GM23248 (cell line): ENCODE measurements around the gene IPO5. TPM values are rescaled to one million over a fixed set of nuclear protein-coding genes. Genes with fewer than 3 reads are reported as not detected.

Experiments used
- DNase-seq: peaks from one replicate; pipeline ENCODE4 v3.0.0-alpha.2; 2015
- H2AFZ ChIP-seq: fragments of 200-600 bp; sonication (generic); 2 replicates; pipeline ENCODE4 v1.6.1; 2016; ENCODE audit warnings: antibody characterized with exemption
- H3F3A ChIP-seq: fragments of 200-600 bp; sonication (generic); 2 replicates; pipeline ENCODE4 v1.6.1; 2016; ENCODE audit warnings: mild to moderate bottlenecking, antibody characterized with exemption, mixed run types; ENCODE audit not compliant: insufficient read depth
- H3K27ac ChIP-seq: fragments of 200-600 bp; sonication (generic); 2 replicates; pipeline ENCODE4 v1.5.1; 2016; ENCODE audit warnings: mild to moderate bottlenecking
- H3K27me3 ChIP-seq: fragments of 200-600 bp; sonication (generic); replicated peaks from 2 replicates; pipeline ENCODE4 v1.6.1; 2016; ENCODE audit warnings: mild to moderate bottlenecking; ENCODE audit not compliant: insufficient read depth
- H3K36me3 ChIP-seq: fragments of 200-600 bp; sonication (generic); 2 replicates; pipeline ENCODE4 v1.6.1; 2016; ENCODE audit warnings: low read depth, mild to moderate bottlenecking
- H3K4me1 ChIP-seq: fragments of 200-600 bp; sonication (generic); 2 replicates; pipeline ENCODE4 v1.6.1; 2016; ENCODE audit warnings: mild to moderate bottlenecking; ENCODE audit not compliant: insufficient read depth
- H3K4me2 ChIP-seq: fragments of 200-600 bp; sonication (generic); one replicate; pipeline ENCODE4 v1.6.1; 2016; ENCODE audit warnings: mild to moderate bottlenecking; ENCODE audit not compliant: unreplicated experiment
- H3K4me3 ChIP-seq: fragments of 200-600 bp; sonication (generic); 2 replicates; pipeline ENCODE4 v1.5.1; 2016; ENCODE audit warnings: mild to moderate bottlenecking
- H3K79me2 ChIP-seq: fragments of 200-600 bp; sonication (generic); 2 replicates; pipeline ENCODE4 v1.6.1; 2016; ENCODE audit warnings: mild to moderate bottlenecking; ENCODE audit not compliant: insufficient read depth
- H3K9ac ChIP-seq: fragments of 200-600 bp; sonication (generic); 2 replicates; pipeline ENCODE4 v1.6.1; 2016; ENCODE audit warnings: mild to moderate bottlenecking
- H3K9me2 ChIP-seq: fragments of 200-600 bp; sonication (generic); 2 replicates; pipeline ENCODE4 v1.6.1; 2016; ENCODE audit warnings: mixed run types, mild to moderate bottlenecking, moderate library complexity; ENCODE audit not compliant: insufficient read depth
- H3K9me3 ChIP-seq: fragments of 200-600 bp; sonication (generic); one replicate; pipeline ENCODE4 v1.6.1; 2017; ENCODE audit warnings: low read depth
- H4K20me1 ChIP-seq: fragments of 200-600 bp; sonication (generic); 2 replicates; pipeline ENCODE4 v1.6.0; 2016; ENCODE audit not compliant: insufficient read depth
- EZH2 ChIP-seq: fragments of 200-600 bp; sonication (generic); IDR thresholded peaks from 2 replicates; pipeline ENCODE4 v1.6.1; 2018; ENCODE audit warnings: antibody characterized with exemption, mild to moderate bottlenecking; ENCODE audit not compliant: insufficient read depth, poor library complexity, severe bottlenecking
- EZH2phosphoT487 ChIP-seq: fragments of 200-600 bp; sonication (generic); IDR thresholded peaks from 2 replicates; pipeline ENCODE4 v1.6.1; 2018; ENCODE audit warnings: antibody characterized with exemption, moderate library complexity, mild to moderate bottlenecking, low read depth; ENCODE audit not compliant: insufficient read depth
- WGBS, 2 experiments: methylation state at CpG; one replicate each; pipeline ENCODE4 v1.1.6; 2015 to 2017; ENCODE audit warnings: low lambda C conversion rate in 2 of 2, low coverage in 1 of 2; ENCODE audit errors: missing lambda C conversion rate in 2 of 2; 5-methylcytosine and 5-hydroxymethylcytosine counted together
- in situ Hi-C: fragments of 300-500 bp; cut with MboI; formaldehyde crosslinking; loops from 2 replicates; pipeline ENCODE4 v1.15.0; 2020
- polyA plus RNA-seq: library from polyadenylated mRNA; unstranded; fragments of >200 nt; fragmentation: Nextera tagmentation; extraction: Ambion mirVana; gene quantifications from 2 replicates; pipeline ENCODE4 v1.2.1, GENCODE V29; 2016
- total RNA-seq: library from RNA; depleted of rRNA; stranded (reverse); fragments of >200 nt; shearing (Covaris generic); gene quantifications from 2 replicates; pipeline ENCODE4 v1.2.3, GENCODE V29; 2014

The IPO5 gene
- total and polyA plus RNA-seq, 2 experiments from 2014 or later: 97.4 to 229 TPM

DNA sequence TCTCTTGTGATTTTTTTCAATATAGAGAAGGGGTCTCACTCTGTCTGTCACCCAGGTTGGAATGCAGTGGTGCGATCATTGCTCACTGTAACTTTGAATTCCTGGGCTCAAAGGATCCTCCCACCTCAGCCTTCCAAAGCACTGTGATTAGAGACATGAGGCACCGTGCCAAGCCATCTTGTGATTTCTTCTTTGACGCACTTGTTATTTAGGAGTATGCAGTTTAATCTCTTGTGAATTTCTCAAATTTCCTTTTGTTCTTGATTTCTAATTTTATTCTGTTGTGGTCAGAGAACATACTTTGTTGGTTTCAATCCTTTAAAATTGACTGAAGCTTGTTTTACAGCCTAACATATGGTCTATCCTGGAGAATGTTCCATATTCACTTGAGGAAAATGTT, 14.5 kb downstream of the IPO5 start:
- Histone ChIP-seq H4K20me1 (no peaks in the 10 kb centered on the region), H3K9me3 (no peaks in the 10 kb centered on the region), H3K36me3 (no peaks in the 10 kb centered on the region), H3F3A (no peaks in the 10 kb centered on the region), H3K4me2 (no peak overlapping the region), H3K4me3 (no peak overlapping the region), H3K9me2 (no peaks in the 10 kb centered on the region), H3K79me2 (no peaks in the 10 kb centered on the region), H3K27ac (no peak overlapping the region), H2AFZ (no peak overlapping the region), H3K9ac (no peak overlapping the region), H3K4me1 (no peaks in the 10 kb centered on the region), H3K27me3 (no peaks in the 10 kb centered on the region)
- TF ChIP-seq EZH2 (no peak), EZH2phosphoT487 (no peak)
- in situ Hi-C loops: no loop called here
- no peak for DNase-seq
- 74 to 78% methylated on average over 3 of the region's 3 CpGs for WGBS, 2 experiments

DNA sequence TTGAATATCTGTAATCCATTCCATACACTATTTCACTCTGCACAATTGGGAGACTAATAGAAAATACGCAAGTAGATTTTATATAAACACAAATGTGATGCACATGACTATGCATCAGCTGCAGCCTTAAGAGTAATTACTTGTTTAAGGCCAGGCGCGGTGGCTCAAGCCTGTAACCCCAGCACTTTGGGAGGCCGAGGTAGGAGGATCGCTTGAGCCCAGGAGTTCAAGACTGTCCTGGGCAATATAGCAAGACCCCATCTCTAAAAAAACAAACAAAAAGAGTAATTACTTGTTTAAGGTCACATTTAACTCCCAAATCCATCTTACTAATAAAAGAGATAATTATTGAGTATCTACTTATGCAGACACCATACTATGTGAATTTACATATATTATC, 18.0 kb downstream of the IPO5 start:
- H3K9me2 ChIP-seq: no peaks in the 10 kb centered on the region
- H3K9me3 ChIP-seq: no peaks in the 10 kb centered on the region
- H3K36me3 ChIP-seq: no peaks in the 10 kb centered on the region
- no peak for DNase-seq
- in situ Hi-C loops: no loop called here
- no peak overlapping the region for H3K4me3 ChIP-seq
- no peaks in the 10 kb centered on the region for H3K4me1 ChIP-seq
- H3K4me2 ChIP-seq: no peak overlapping the region
- no peaks in the 10 kb centered on the region for H4K20me1 ChIP-seq
- no peak overlapping the region for H2AFZ ChIP-seq
- 93 to 97% methylated on average over 5 of the region's 5 CpGs for WGBS, 2 experiments
- no peak overlapping the region for H3K9ac ChIP-seq
- no peaks in the 10 kb centered on the region for H3K27me3 ChIP-seq
- TF ChIP-seq EZH2phosphoT487 (no peak), EZH2 (no peak)
- H3K27ac ChIP-seq: no peak overlapping the region
- peaks cover 4% of the 10 kb centered on the region; the same call in 1 of the 2 replicates for H3F3A ChIP-seq
- H3K79me2 ChIP-seq: no peaks in the 10 kb centered on the region

DNA sequence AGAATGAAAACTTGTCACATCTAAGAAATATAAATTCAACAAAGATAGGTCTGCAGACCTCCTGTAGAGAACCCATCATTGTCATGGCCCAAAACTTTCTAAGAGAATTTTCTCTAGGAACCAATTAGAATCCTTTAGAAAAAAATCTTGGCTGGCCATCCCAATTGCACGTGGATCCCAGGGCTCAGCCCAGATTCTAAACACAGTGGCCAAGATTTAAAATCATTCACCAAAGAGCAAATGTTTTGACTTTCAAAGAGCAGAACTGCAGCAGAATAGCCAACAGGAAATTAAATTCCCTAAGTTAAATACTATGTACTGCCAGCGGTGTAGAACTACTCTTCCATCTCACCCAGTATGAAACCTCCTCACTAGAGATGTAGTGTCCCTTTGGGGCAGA, 21.3 kb downstream of the IPO5 start:
- WGBS, 2 experiments: 8 to 20% methylated on average over 2 of the region's 2 CpGs
- H3K27me3 ChIP-seq: no peaks in the 10 kb centered on the region
- TF ChIP-seq EZH2phosphoT487 (no peak), EZH2 (no peak)
- no peaks in the 10 kb centered on the region for H3K36me3 ChIP-seq
- H3K4me2 ChIP-seq: no peak overlapping the region
- no peak overlapping the region for H3K9ac ChIP-seq
- no peak overlapping the region for H3K27ac ChIP-seq
- no peaks in the 10 kb centered on the region for H3K9me3 ChIP-seq
- peaks cover 30% of the 10 kb centered on the region for H3F3A ChIP-seq
- DNase-seq: peak; percentile 43
- H3K79me2 ChIP-seq: peaks cover 30% of the 10 kb centered on the region
- H3K9me2 ChIP-seq: no peaks in the 10 kb centered on the region
- in situ Hi-C loops: no loop called here
- H2AFZ ChIP-seq: 0 out of 2 replicates have a peak overlapping the region, but pooled peaks have one; percentile 28
- no peak overlapping the region for H3K4me3 ChIP-seq
- no peaks in the 10 kb centered on the region for H4K20me1 ChIP-seq
- H3K4me1 ChIP-seq: peaks cover 22% of the 10 kb centered on the region

DNA sequence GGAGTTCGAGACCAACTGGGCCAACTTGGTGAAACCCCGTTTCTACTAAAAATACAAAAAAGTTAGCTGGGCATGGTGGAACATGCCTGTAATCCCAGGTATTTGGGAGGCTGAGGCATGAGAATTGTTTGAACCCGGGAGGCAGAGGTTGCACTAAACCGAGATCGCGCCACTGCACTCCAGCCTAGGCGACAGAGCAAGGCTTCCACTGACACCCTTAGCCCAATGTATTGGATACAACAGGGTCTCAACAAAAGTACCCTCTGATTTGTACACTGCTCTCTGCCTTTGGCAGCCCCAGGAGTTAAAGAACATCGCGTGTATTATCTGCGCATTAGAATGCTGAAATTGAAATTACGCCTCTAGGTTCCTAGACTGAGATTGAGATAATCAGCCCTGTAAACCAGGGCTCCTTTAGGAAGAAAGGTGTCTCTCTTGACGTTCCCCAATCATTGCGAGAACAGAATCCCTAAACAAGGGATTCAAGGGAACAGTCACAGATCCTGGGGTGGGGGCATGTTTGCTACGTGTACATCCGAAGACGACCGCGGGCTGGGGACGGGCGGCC, 21.9 kb downstream of the IPO5 start:
- peak overlapping the region; percentile 93 for H3K4me3 ChIP-seq
- H3K4me1 ChIP-seq: peaks cover 27% of the 10 kb centered on the region
- no peaks in the 10 kb centered on the region for H3K27me3 ChIP-seq
- peak overlapping the region; percentile 82 for H2AFZ ChIP-seq
- no peaks in the 10 kb centered on the region for H3K36me3 ChIP-seq
- peaks cover 36% of the 10 kb centered on the region for H3K79me2 ChIP-seq
- H3K4me2 ChIP-seq: peak overlapping the region; percentile 86
- peak overlapping the region; percentile 90 for H3K9ac ChIP-seq
- no peaks in the 10 kb centered on the region for H4K20me1 ChIP-seq
- no peaks in the 10 kb centered on the region for H3K9me3 ChIP-seq
- H3K9me2 ChIP-seq: no peaks in the 10 kb centered on the region
- no peak for DNase-seq
- peak overlapping the region; percentile 81 for H3K27ac ChIP-seq
- WGBS, 2 experiments: 5 to 6% methylated on average over 18 to 20 of the region's 20 CpGs
- in situ Hi-C loops: no loop called here
- peaks cover 30% of the 10 kb centered on the region for H3F3A ChIP-seq
- no peak for TF ChIP-seq EZH2
- no peak for TF ChIP-seq EZH2phosphoT487
